Tibial nerve (tissue), 4 donors: Measurements from ENCODE around the gene RPS6KA5.

Experiments
- EP300 ChIP-seq, 2 donors: sonication (generic); formaldehyde crosslinking; IDR thresholded peaks; one replicate each; pipeline ENCODE4 v1.6.1; 2017; ENCODE audit warnings: antibody characterized with exemption in 2 of 2, mild to moderate bottlenecking in 1 of 2
- POLR2A ChIP-seq, 2 donors: fragments of 450-650 bp; IDR thresholded peaks; one replicate each; pipeline ENCODE4 v1.6.1; 2017; ENCODE audit warnings: antibody characterized with exemption in 2 of 2, mild to moderate bottlenecking in 2 of 2, moderate library complexity in 2 of 2
- TF ChIP-seq, protein P1 (sequence below), 5 experiments: fragments of 200-600 bp in 3 of 5; fragments of 450-650 bp in 2 of 5; sonication (generic) in 3 of 5; IDR thresholded peaks; one replicate each; pipeline ENCODE4 v1.5.1; 2016 to 2019; ENCODE audit warnings: antibody characterized with exemption in 5 of 5, mild to moderate bottlenecking in 3 of 5, moderate library complexity in 2 of 5

DNA sequence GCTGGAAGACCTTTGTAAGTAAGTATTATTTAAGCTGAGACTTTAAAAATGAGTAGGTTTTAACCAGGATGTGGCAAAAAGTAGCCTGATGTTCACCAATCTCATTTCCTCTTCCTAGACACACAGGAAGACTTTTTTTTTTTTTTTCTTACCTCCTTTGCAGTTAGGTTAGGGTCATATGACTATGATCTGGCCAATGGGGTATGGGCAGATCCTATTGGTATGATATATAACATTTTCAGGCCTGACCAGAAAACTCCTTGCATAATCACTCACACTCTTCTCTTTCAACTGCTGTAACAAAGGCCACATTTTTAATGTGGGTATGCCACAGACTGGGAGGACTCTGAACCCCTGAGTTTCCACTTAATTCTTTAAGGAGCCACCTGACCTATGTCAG is 2.7 kb upstream of the RPS6KA5 start:
- TF ChIP-seq POLR2A (IDR thresholded peaks at IDR 0.05) (no peak), EP300 (IDR thresholded peaks at IDR 0.05) (no peak)
- TF ChIP-seq, protein P1, sequence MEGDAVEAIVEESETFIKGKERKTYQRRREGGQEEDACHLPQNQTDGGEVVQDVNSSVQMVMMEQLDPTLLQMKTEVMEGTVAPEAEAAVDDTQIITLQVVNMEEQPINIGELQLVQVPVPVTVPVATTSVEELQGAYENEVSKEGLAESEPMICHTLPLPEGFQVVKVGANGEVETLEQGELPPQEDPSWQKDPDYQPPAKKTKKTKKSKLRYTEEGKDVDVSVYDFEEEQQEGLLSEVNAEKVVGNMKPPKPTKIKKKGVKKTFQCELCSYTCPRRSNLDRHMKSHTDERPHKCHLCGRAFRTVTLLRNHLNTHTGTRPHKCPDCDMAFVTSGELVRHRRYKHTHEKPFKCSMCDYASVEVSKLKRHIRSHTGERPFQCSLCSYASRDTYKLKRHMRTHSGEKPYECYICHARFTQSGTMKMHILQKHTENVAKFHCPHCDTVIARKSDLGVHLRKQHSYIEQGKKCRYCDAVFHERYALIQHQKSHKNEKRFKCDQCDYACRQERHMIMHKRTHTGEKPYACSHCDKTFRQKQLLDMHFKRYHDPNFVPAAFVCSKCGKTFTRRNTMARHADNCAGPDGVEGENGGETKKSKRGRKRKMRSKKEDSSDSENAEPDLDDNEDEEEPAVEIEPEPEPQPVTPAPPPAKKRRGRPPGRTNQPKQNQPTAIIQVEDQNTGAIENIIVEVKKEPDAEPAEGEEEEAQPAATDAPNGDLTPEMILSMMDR (IDR thresholded peaks at IDR 0.05), result no peak
